AG04449 (cell line): ENCODE results near the gene HPN.
"Not testable (repeated sequence)": the region's sequence is repeated elsewhere in the genome, so short reads cannot be mapped to it uniquely, and the experiment has no call there.

Experiments
- CTCF ChIA-PET: fragments of 350-600 bp; formaldehyde crosslinking; extraction: SDS; loops from one replicate; lab custom pipeline; 2021; ENCODE audit warnings: antibody characterized with exemption; lab: Yijun Ruan, JAX
- POLR2A ChIA-PET: fragments of 400-600, 350-600 bp; formaldehyde crosslinking; extraction: SDS; loops from one replicate; lab custom pipeline; 2020; ENCODE audit warnings: antibody characterized with exemption, inconsistent platforms; lab: Yijun Ruan, JAX
- DNase-seq: peaks from one replicate; pipeline ENCODE4 v3.0.0-alpha.2; 2010; ENCODE audit warnings: low read depth, low spot score
- H3K4me3 ChIP-seq: 2 replicates; pipeline ENCODE4 v1.5.1; 2011; ENCODE audit warnings: low read depth, mild to moderate bottlenecking, control low read depth, low read length
- CTCF ChIP-seq: IDR thresholded peaks from one replicate; pipeline ENCODE4 v1.5.1; 2011; ENCODE audit warnings: mild to moderate bottlenecking, moderate library complexity, low read length, control low read depth, inconsistent platforms; ENCODE audit not compliant: insufficient read depth; ENCODE audit errors: missing control alignments

Gene HPN

DNA sequence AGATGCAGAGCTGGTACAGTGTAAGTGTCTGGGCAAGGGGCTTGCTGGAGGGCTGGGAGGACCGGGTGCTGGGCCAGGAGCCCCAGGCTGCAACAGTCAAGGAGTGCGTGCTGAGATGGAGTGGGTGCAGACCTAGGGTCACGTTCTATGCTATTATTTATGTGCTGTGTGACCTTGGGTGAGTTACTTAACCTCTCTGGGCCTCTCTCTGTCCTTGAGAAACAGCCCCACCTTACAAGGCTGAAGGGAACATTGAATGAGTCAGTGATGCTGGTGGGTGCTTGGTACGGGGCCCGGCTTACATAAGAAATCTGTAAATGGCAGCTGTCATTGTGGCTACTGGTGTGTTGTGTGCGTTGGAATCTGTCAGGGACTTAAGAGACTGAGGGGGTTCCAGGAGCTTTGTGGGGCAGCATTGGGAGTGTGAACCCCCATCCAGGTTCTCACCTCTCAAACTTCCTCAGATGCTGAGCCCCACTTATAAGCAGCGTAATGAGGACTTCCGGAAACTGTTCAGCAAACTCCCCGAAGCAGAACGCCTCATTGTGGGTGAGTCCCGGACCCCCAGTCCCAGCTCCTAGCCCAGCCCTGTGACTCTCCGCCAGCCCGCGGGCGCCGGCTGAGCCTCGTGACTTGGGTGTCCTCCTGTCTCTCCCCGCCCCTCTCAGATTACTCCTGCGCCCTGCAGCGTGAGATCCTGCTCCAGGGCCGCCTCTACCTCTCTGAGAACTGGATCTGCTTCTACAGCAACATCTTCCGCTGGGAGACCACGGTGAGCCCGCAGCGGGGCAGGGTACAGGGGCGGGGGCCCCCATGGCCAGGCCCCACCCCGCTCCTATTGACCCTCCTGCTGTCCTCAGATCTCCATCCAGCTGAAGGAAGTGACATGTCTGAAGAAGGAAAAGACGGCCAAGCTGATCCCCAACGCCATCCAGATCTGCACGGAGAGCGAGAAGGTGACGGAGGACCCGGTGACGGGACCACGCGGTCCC is 31.8 kb upstream of the HPN start:
- no peak overlapping the region for H3K4me3 ChIP-seq
- no peak for TF ChIP-seq CTCF
- ChIA-PET CTCF (interaction anchor here (1.2 to 5.6 kb wide), 5 partner anchors 9 to 37 kb away, joined by 3 to 30 read pairs (median 15); partner anchors contain the start of gene GRAMD1A), POLR2A (no interaction called here)
- no peak for DNase-seq

DNA sequence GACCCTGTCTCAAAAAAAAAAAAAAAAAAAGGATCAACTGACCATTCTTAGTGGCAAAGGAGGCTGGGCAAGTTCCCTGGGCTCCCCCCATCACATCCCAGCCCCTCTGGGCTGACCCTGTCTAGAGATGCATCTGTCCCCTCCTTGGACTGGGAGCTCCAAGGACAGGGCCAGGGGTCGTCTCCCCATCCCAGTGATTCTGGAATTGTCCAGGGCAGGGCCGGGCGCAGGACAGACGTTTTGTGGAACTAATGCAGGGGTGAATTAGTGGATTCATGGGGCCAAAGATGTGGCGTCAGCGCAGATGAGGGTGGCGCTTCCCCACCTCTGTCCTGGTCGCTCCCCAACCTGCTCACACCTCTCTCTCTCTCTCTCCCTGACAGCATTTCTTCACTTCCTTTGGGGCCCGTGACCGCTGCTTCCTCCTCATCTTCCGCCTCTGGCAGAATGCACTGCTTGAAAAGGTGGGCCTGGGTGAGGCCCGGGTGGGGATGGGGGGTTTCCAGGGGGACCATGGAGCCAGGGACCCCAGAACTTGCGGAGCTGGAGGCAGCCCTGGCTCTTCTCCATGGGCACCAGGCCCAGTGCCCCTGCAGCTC is 30.3 kb upstream of the HPN start:
- ChIA-PET POLR2A (no interaction called here), CTCF (interaction anchor here (1.0 to 5.6 kb wide), 6 partner anchors 10 to 37 kb away, joined by 3 to 67 read pairs (median 12); partner anchors contain the start of gene GRAMD1A)
- TF ChIP-seq CTCF, result no peak
- DNase-seq, result no peak
- H3K4me3 ChIP-seq, result no peak overlapping the region

GRCh38 chr19:35011737-35012682 is 29.5 kb upstream of the HPN start:
- no peak for DNase-seq
- no peak for TF ChIP-seq CTCF
- CTCF ChIA-PET, result interaction anchor here (0.9 to 5.6 kb wide), 10 partner anchors 10 to 85 kb away, joined by 3 to 67 read pairs (median 5); partner anchors contain the start of gene GRAMD1A
- POLR2A ChIA-PET, result no interaction called here
- no peak overlapping the region for H3K4me3 ChIP-seq

DNA sequence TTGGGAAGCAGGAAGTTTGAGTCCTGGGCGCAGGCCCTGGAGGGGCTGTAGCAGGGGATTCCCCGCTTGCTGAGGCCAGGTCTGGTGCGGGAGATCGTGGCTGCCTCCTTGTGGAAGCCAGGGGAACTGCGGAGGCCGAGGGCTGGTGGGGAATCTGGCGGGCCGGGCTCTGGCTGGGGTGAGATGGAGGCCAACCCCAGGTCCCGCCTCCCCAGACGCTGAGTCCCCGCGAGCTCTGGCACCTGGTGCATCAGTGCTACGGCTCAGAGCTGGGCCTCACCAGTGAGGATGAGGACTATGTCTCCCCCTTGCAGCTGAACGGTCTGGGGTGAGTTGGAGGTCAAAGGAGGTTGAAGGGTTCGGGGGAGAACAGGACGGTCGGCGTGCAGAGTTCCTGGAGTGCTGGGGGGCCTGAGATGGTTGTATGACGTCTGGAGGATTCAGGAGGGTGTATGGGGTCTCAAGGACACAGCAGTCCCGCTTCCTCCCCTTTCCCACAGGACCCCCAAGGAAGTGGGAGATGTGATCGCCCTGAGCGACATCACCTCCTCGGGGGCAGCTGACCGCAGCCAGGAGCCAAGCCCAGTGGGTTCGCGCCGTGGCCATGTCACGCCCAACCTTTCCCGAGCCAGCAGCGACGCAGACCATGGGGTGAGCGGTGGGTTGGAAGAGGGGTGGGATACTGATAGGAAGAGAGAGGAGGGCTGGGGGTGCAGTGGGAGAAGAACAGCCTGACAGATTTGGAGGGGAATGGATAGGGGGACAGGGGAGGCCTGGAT is 28.3 kb upstream of the HPN start:
- POLR2A ChIA-PET, result interaction anchor here (0.6 kb wide), 1 partner anchor 12 kb away, joined by 3 read pairs; no protein-coding TSS in a partner anchor
- TF ChIP-seq CTCF, result peak; percentile 96
- CTCF ChIA-PET, result interaction anchor here (0.7 to 5.6 kb wide), 13 partner anchors 8 to 86 kb away, joined by 3 to 67 read pairs (median 6); partner anchors contain the start of gene GRAMD1A
- no peak overlapping the region for H3K4me3 ChIP-seq
- no peak for DNase-seq

DNA sequence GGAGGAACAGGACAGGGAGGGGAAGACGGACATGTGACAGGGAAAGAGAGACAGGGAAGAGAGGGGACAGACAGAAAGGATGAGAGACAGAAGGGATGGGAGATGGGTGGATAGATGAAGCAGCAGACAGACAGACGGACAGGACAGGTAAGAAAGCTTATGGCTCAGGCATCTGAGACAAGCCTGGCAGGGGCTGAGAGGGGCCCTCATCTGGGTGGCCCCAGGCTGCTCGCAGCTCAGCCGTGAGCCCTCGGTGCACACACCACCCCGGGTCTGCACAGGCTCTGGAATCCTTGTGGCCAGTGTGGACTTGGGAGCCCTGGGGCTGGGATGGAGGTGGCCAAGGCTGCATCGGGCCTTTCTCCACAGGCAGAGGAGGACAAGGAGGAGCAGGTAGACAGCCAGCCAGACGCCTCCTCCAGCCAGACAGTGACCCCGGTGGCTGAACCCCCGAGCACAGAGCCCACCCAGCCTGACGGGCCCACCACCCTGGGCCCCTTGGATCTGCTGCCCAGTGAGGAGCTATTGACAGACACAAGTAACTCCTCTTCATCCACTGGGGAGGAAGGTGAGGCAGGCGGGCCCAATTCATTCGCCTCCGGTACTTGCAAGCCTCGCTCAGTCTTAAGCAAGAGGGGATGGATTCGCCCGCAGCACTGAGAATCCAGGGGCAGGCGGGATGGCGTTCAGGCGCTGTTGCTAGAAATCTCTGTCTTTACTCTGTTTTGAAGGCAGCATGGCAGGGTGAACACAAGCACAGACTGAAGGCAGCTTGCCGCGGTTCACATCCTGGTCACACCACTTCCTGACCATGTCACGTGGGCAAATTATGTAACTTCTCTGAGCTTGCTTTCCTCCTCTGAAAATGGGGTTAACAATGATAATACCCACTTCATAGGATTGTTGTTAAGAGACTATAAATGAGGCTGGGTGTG is 27.4 kb upstream of the HPN start:
- H3K4me3 ChIP-seq, result no peak overlapping the region
- POLR2A ChIA-PET, result interaction anchor here (0.6 kb wide), 1 partner anchor 13 kb away, joined by 3 read pairs; no protein-coding TSS in a partner anchor
- TF ChIP-seq CTCF, result no peak
- no peak for DNase-seq
- CTCF ChIA-PET, result interaction anchor here (0.7 to 5.6 kb wide), 9 partner anchors 9 to 122 kb away, joined by 3 to 67 read pairs (median 6); partner anchors contain the start of gene GRAMD1A

DNA sequence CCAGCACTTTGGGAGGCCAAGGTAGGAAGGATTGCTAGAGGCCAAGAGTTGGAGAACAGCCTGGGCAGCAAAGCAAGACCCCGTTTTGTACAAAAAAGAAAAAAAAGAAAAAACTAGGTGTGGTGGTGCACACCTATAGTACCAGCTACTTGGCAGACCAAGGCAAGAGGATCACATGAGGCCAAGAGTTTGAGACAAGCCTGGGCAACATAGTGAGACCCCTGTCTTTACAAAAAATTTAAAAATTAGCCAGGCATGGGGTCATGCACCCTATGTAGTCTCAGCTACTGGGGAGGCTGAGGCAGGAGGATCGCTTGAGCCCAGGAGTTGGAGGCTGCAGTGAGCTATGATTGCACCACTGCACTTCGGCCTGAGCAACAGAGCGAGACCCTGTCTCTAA is 26.7 kb upstream of the HPN start:
- H3K4me3 ChIP-seq, DNase-seq, POLR2A ChIA-PET: not testable (repeated sequence)
- CTCF ChIA-PET, result interaction anchor here (1.3 to 5.6 kb wide), 8 partner anchors 10 to 121 kb away, joined by 3 to 67 read pairs (median 6); partner anchors contain the start of gene GRAMD1A
